NCI-H748 treated with DMSO at 0.1 percent for 48 hours (cell line): ENCODE measurements around the gene INSYN2B.
"Not testable (repeated sequence)": the region's sequence is repeated elsewhere in the genome, so short reads cannot be mapped to it uniquely, and the experiment has no call there.

Experiments used
- DNase-seq: peaks from one replicate; lab custom pipeline; 2025; lab: John Stamatoyannopoulos, UW

The INSYN2B gene

GRCh38 chr5:169971780-169972179, 8.5 kb downstream of the INSYN2B start:
- no peak for DNase-seq

- DNase-seq = no peak
Measured at GRCh38 chr5:169970911-169971765, 9.2 kb downstream of the INSYN2B start.

- no peak for DNase-seq
Measured at GRCh38 chr5:169970339-169970738, 10.0 kb downstream of the INSYN2B start.

- no peak for DNase-seq
Measured at GRCh38 chr5:169964246-169964645, 16.0 kb downstream of the INSYN2B start.

- DNase-seq = no peak
Measured at GRCh38 chr5:169960659-169961058, 19.6 kb downstream of the INSYN2B start.

- no peak for DNase-seq
Measured at GRCh38 chr5:169958278-169958677, 22.0 kb downstream of the INSYN2B start.

- no peak for DNase-seq
Measured at GRCh38 chr5:169956756-169957155, 23.5 kb downstream of the INSYN2B start.

- no peak for DNase-seq
Measured at GRCh38 chr5:169956126-169956525, 24.2 kb downstream of the INSYN2B start.

- DNase-seq = no peak
Measured at GRCh38 chr5:169954786-169955185, 25.5 kb downstream of the INSYN2B start.

- not testable (repeated sequence) for DNase-seq
Measured at GRCh38 chr5:169953196-169953595, 27.1 kb downstream of the INSYN2B start.

- no peak for DNase-seq
Measured at GRCh38 chr5:169950333-169950732, 30.0 kb downstream of the INSYN2B start.

- DNase-seq = no peak
Measured at GRCh38 chr5:169946743-169947295, 33.5 kb downstream of the INSYN2B start.

- DNase-seq = no peak
Measured at GRCh38 chr5:169945831-169946261, 34.4 kb downstream of the INSYN2B start.

- no peak for DNase-seq
Measured at GRCh38 chr5:169944922-169945680, 35.2 kb downstream of the INSYN2B start.

GRCh38 chr5:169944115-169944514, 36.2 kb downstream of the INSYN2B start:
- no peak for DNase-seq

GRCh38 chr5:169943026-169943425, 37.3 kb downstream of the INSYN2B start:
- no peak for DNase-seq

GRCh38 chr5:169942181-169942580, 38.1 kb downstream of the INSYN2B start:
- DNase-seq = no peak

GRCh38 chr5:169941542-169941941, 38.8 kb downstream of the INSYN2B start:
- no peak for DNase-seq

GRCh38 chr5:169939731-169940130, 40.6 kb downstream of the INSYN2B start:
- no peak for DNase-seq

- no peak for DNase-seq
Measured at GRCh38 chr5:169938439-169938838, 41.9 kb downstream of the INSYN2B start.

GRCh38 chr5:169935762-169936161, 44.5 kb downstream of the INSYN2B start:
- no peak for DNase-seq

GRCh38 chr5:169934990-169935389, 45.3 kb downstream of the INSYN2B start:
- no peak for DNase-seq

- DNase-seq = no peak
Measured at GRCh38 chr5:169933616-169934015, 46.7 kb downstream of the INSYN2B start.
